ENCODE data around the gene FKBP15.

Gene FKBP15

GRCh38 chr9:113168809-113169208, 52.3 kb downstream of the FKBP15 start:
- no peak for TF ChIP-seq KLF17 (tag by site-specific recombination; IDR thresholded peaks at IDR 0.05)
- TF ChIP-seq ZNF837 (tag by site-specific recombination; IDR thresholded peaks at IDR 0.05), result no peak
- TF ChIP-seq ZNF548 (tag by site-specific recombination; IDR thresholded peaks at IDR 0.05), result no peak
- no peak for TF ChIP-seq ZNF37A (tag by site-specific recombination; IDR thresholded peaks at IDR 0.05)
- TF ChIP-seq ZNF555 (tag by site-specific recombination; conservative IDR thresholded peaks at IDR 0.05), result no peak
- TF ChIP-seq ZNF558 (tag by site-specific recombination; IDR thresholded peaks at IDR 0.05), result no peak
- no peak for TF ChIP-seq ZNF660 (tag by site-specific recombination; IDR thresholded peaks at IDR 0.05)
- ChIA-PET CTCF (no interaction called here), POLR2A (no interaction called here)
- Histone ChIP-seq H3K36me3 (ENCODE audit: control insufficient read depth in 2 of 2, insufficient read depth in 1 of 2, low read length in 2 of 2) (peaks cover 13 to 94% of the 10 kb centered on the region in 2 experiments), H3K4me1 (ENCODE audit: control insufficient read depth, insufficient read depth, low read length) (no peaks in the 10 kb centered on the region), H3K9me3 (ENCODE audit: control insufficient read depth, insufficient read depth, low read depth, low read length) (no peaks in the 10 kb centered on the region), H3K27ac (ENCODE audit: extremely low read depth, low read depth, low read length) (no peak overlapping the region), H3K4me3 (ENCODE audit: low read depth, low read length) (no peak overlapping the region)

DNA sequence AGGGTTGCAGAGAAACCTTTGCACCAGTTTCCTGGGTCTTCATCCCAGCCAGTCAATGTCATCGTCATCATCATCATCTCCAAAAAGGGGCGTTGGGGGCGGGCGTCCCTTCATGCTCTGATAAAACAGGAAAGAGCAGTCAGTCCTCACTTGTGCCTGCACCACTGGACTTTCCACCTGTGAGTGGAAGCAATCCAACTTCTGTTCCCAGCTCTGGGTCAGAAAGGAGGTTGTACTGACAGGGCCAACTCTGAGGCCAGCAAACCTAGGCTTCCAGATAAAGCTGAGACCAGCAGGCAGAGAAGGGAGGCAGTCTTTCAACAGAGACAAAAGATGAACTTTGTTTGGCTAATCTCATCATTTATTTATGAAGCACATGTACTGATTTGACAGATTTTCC, 55.0 kb downstream of the FKBP15 start:
- Histone ChIP-seq H3K36me3 (ENCODE audit: control insufficient read depth in 2 of 2, insufficient read depth in 1 of 2, low read length in 2 of 2) (peaks cover 13 to 98% of the 10 kb centered on the region in 2 experiments), H3K4me3 (ENCODE audit: low read depth, low read length) (no peak overlapping the region), H3K9me3 (ENCODE audit: control insufficient read depth, insufficient read depth, low read depth, low read length) (no peaks in the 10 kb centered on the region), H3K4me1 (ENCODE audit: control insufficient read depth, insufficient read depth, low read length) (no peaks in the 10 kb centered on the region), H3K27ac (ENCODE audit: extremely low read depth, low read depth, low read length) (no peak overlapping the region)
- POLR2A ChIA-PET, result no interaction called here
- CTCF ChIA-PET, result no interaction called here
- TF ChIP-seq ZNF302 (tag by site-specific recombination; IDR thresholded peaks at IDR 0.05; ENCODE audit: low read depth), result no peak
- no peak for TF ChIP-seq YY1 (tag by site-specific recombination; IDR thresholded peaks at IDR 0.05)
- no peak for TF ChIP-seq ZNF112 (tag by site-specific recombination; IDR thresholded peaks at IDR 0.05)
- TF ChIP-seq BCL6B (tag by site-specific recombination; IDR thresholded peaks at IDR 0.05), result no peak
- TF ChIP-seq ZNF2 (tag by site-specific recombination; IDR thresholded peaks at IDR 0.05), result no peak
- TF ChIP-seq, protein P1, sequence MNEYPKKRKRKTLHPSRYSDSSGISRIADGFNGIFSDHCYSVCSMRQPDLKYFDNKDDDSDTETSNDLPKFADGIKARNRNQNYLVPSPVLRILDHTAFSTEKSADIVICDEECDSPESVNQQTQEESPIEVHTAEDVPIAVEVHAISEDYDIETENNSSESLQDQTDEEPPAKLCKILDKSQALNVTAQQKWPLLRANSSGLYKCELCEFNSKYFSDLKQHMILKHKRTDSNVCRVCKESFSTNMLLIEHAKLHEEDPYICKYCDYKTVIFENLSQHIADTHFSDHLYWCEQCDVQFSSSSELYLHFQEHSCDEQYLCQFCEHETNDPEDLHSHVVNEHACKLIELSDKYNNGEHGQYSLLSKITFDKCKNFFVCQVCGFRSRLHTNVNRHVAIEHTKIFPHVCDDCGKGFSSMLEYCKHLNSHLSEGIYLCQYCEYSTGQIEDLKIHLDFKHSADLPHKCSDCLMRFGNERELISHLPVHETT (tag by site-specific recombination; IDR thresholded peaks at IDR 0.05), result no peak
- no peak for TF ChIP-seq ZNF394 (tag by site-specific recombination; IDR thresholded peaks at IDR 0.05; ENCODE audit: borderline replicate concordance)
- TF ChIP-seq KLF10 (tag by site-specific recombination; IDR thresholded peaks at IDR 0.05), result no peak
- no peak for TF ChIP-seq ZNF776 (tag by site-specific recombination; IDR thresholded peaks at IDR 0.05; ENCODE audit: borderline replicate concordance)
- no peak for TF ChIP-seq ZNF548 (tag by site-specific recombination; IDR thresholded peaks at IDR 0.05)
- TF ChIP-seq, protein P2, sequence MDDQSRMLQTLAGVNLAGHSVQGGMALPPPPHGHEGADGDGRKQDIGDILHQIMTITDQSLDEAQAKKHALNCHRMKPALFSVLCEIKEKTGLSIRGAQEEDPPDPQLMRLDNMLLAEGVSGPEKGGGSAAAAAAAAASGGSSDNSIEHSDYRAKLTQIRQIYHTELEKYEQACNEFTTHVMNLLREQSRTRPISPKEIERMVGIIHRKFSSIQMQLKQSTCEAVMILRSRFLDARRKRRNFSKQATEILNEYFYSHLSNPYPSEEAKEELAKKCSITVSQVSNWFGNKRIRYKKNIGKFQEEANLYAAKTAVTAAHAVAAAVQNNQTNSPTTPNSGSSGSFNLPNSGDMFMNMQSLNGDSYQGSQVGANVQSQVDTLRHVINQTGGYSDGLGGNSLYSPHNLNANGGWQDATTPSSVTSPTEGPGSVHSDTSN (CRISPR knock-in tag; IDR thresholded peaks at IDR 0.05), result no peak
- TF ChIP-seq KLF16 (tag by site-specific recombination; IDR thresholded peaks at IDR 0.05), result no peak
- no peak for TF ChIP-seq INSM2 (tag by site-specific recombination; IDR thresholded peaks at IDR 0.05)
- no peak for TF ChIP-seq GFI1B (tag by site-specific recombination; IDR thresholded peaks at IDR 0.05)
- no peak for TF ChIP-seq ZNF621 (tag by site-specific recombination; IDR thresholded peaks at IDR 0.05)
- TF ChIP-seq ZNF248 (tag by site-specific recombination; IDR thresholded peaks at IDR 0.05), result no peak
- TF ChIP-seq PRDM2 (tag by site-specific recombination; IDR thresholded peaks at IDR 0.05; ENCODE audit: borderline replicate concordance), result no peak
- TF ChIP-seq ZNF157 (tag by site-specific recombination; IDR thresholded peaks at IDR 0.05), result no peak

All from HEK293 (cell line).